ENCODE data around the gene LRRC36.
"Not testable (repeated sequence)": the region's sequence is repeated elsewhere in the genome, so short reads cannot be mapped to it uniquely, and the experiment has no call there.

The LRRC36 gene

DNA sequence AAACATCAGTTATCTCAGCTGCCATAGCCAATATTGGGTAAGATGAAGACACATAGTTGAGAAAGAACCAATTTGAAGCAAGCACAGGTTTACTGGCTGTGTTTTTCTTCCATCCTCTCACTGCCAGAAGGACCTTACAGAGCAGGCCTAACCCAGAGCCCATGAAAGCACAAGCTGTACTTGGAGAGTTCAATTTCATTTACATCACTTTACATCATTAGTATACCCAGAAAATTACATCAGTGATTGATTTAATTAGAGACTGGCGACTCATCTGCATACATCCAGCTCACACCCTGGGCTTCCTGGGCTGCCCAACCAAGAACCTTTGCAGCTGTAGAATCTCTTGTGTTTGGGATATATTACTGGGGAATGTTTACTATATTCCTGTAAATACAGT lies 23.7 kb downstream of the LRRC36 start:
- no peak for DNase-seq

GRCh38 chr16:67352463-67352862 lies 25.8 kb downstream of the LRRC36 start:
- DNase-seq: not testable (repeated sequence)

DNA sequence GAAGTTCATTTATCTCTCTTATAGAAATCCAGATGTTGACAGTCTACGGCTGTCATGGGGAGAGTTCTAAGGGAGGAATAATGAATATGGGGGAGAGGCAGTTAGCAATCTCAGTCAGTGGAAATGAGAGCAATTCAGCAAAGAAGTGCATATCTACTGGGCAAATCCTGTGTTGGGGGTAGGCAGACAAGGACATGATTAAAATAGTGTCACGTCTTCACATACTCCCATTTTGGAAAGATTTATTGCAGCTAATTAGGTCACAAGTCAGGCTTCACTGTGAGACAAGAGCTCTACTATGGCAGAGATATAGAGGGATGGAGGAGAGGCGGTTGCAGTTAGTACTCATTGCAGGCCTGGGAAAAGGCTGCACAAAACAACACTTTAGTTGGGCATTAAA lies 29.8 kb downstream of the LRRC36 start:
- no peak for DNase-seq

GRCh38 chr16:67357561-67357960 lies 30.9 kb downstream of the LRRC36 start:
- DNase-seq: no peak

DNA sequence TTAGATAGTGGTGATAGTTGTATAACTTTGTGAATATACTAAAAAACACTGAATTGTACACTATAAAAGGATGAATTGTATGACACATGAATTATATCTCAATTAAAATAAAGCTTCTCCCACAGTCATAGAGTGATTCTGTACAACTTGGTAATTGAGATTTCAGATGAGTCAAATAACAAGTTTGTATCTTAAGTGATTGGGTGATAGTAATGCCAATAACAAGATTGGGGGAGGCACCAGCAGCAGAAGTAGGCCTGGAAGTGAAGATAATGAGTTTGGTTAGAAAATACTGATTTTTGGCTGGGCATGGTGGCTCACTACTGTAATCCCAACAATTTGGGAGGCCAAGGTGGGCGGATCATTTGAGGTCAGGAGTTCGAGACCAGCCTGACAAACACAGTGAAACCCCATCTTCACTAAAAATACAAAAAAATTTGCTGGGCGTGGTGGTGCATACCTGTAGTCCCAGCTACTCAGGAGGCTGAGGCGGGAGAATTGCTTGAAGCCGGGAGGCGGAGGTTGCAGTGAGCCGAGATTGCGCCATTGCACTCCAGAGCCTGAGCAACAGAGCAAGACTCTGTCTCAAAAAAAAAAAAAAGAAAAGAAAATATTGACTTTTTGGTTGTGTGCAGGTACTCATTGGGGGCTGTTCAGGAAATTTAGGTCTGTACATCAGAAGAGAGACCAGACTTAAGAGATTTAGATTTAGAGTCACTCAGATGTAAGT lies 33.1 kb downstream of the LRRC36 start:
- not testable (repeated sequence) for DNase-seq

DNA sequence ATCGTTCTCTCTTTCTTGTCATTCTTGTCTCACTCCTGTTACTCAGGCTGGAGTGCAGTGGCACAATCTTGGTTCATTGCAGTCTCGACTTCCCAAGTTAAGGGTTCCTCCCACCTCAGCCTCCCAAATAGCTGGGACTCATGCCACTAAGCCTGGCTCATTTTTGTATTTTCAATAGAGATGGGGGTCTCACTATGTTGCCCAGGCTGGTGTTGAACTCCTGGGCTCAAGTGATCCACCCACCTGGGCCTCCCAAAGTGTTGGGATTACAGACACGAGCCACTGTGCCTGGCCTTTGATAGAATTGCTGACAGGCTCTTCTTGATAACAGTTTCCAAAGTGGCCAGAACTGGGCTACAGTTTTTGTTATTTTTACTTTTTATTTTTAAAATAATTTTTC lies 34.4 kb downstream of the LRRC36 start:
- no peak for DNase-seq

DNA sequence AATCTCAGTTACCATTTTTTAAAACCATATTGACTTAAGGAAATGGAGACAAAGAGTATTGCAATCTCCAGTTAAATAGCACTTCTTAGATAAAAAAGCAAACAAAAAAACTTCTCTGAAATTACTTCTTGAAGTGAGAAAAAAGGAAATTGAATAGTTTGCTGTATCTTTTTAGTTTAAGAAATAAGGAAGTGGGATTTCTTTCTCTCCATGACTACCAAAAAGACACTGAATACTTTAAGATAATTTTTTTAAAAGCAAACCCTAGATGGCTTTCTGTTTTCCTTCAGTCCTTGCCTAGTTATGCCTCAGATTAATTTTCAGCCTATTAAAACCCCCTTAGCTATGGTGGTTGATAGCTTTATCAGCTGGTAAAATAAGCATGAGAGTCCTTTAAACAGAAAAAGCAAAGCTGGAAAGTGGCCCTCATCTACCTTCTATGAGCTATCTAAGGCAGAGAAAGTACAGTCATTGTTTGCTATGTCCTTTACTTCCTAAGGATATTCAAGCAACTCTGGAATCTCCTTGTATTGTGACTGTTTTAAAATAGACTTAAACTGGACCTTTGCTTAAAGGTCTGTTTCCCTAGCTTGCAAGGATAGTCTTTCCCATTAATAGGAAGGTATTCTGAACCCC lies 38.1 kb downstream of the LRRC36 start:
- DNase-seq: no peak

- no peak for DNase-seq
These were observed 44.0 kb downstream of the LRRC36 start for GRCh38 chr16:67370661-67371060.

GRCh38 chr16:67372664-67373063 lies 46.0 kb downstream of the LRRC36 start:
- peak; percentile 11 for DNase-seq

DNA sequence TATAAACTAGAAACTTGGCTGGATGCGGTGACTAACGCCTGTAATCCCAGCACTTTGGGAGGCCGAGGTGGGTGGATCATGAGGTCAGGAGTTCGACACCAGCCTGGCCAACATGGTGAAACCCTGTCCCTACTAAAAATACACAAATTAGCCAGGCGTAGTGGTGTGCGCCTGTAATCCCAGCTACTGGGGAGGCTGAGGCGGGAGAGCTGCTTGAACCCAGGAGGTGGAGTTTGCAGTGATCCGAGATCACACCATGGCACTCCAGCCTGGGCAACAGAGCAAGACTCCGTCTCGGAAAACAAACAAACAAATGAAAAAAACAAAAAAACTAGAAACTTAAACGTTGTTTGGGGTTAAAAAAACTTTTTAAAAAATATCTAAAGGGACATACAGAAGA lies 49.4 kb downstream of the LRRC36 start:
- DNase-seq: not testable (repeated sequence)

DNA sequence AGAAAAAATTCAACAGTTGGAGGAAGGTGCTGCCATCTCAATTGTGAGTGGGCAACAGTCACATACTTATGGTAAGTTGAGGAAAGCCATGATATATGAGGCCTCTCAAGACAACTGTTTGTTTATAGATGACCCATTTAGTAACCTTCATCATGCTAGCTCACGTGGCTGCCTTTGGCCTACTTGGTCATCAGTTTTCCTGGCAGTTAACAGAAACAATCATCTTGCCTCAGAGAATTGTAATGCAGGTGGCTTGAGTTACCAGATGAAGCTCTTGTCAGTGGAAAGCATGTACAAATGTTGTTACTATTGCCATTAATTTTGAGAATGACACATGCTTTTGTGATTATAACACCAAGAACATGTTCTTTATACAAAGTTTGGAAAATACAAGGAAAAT lies 52.0 kb downstream of the LRRC36 start:
- DNase-seq: no peak

DNA sequence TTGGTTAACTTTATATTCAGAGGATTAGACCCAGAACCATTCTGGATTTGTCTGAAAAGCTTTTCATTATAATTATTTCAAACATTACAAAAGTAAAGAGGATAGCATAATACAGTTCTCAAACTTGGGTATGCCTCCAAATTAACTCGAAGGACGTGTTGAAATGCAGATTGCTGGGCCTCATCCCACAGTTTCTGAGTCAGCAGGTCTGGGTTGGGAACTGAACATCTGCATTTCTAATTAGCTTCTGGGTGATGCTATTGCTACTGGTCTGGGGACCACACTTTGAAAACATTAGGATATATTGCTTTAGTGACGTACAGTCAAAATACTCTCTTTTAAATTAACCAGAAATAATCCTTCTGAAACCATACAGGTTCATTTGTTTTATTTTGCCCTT lies 56.7 kb downstream of the LRRC36 start:
- DNase-seq: no peak

DNA sequence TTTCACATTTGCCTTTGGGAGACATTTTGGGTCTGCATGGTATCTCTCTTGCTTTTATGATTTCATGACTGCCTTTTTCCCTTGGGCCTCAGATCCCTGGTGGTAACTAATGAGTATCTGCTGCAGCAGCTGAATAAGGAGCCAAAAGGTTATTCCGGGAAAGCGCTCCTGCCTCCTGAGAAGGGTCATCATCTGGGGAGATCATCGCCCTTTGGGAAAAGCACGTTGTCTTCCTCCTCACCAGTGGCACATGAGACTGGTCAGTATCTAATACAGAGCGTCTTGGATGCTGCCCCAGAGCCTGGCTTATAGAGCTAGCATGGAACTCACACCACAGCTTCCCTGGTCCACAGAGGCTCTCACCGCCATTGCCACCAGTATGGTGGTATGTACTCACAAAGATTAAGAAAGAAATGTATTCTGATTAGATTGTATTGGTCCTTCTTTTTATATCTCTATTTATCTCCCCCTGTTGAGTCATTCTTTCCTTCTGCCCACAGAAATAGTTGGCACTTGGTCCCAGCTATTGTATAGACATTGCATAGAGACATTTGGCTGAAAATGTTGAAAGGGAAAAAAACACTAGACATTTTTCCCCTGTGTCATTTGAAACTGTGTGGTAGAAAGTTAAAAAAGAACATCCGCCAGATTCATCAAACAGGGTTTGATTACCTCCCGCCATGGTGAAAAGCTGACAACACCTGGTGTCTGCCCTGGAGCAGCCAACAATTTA lies 58.3 kb downstream of the LRRC36 start:
- DNase-seq: no peak

- DNase-seq: no peak
These were observed 60.3 kb downstream of the LRRC36 start for GRCh38 chr16:67386861-67387455.

- no peak for DNase-seq
These were observed 61.0 kb downstream of the LRRC36 start for GRCh38 chr16:67387479-67388079.

- no peak for DNase-seq
These were observed 61.6 kb downstream of the LRRC36 start for GRCh38 chr16:67388191-67388590.

DNA sequence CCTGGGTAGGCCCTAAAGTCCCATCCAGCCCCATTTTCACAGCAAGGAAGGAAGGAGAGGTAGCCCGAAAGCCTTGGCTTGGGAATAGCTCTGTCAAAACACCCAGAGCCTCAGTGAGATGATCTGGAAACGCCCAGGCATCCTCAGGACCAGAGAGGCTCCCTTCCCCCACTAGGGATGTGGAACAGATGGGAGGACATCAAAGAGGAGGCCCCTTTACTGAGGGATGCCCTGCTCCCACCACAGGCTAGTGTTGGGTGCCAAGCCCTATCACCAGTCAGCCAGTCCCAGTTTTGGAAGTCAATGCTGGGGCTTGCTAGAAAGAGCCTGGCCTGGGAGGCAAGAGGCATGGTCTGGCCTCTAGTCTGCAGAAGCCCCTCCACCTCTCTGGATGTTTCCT lies 62.0 kb downstream of the LRRC36 start:
- no peak for DNase-seq

DNA sequence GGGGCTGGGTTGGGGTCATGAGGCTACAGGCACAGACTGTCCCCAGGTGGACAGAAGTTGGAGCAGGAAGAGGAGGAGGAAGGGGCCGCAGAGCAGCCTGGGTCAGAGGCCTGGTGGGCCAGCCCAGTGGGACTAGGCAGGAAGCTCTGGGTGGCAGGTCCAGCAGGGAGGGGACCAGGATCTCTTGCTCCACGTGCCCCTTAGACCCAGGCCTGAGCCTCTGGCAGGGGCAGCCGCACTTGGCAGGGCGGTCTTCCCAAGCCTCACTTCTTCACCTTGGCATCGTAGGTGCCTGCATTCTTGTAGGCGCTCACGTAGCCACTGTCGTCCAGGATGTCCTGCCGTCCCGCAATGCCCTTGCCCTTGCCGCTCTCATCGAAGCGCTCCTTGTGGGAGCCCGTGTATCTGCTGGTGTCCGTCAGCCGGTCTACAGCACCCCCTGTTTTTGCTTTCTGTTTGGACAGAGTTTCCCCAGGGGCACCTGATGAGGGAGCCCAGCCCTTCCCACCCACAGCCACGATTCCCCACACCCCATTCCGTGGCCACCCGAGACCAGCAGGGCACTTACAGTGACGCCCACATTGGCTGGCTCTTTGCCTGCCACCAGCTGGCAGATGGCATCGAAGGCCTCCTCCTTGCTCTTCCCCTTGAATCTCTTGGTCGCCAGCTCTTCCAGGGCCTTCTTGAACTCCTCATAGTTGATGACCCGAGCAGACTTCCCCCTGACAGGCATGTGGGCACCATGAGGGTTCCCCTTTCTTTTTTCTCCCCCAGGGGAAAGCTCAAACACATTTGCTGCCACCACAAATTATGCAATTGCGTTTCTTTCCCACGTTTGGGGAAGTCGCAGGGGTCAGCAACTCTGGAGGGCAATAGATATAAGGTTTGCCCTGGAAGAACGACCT lies 63.5 kb downstream of the LRRC36 start:
- DNase-seq: no peak

DNA sequence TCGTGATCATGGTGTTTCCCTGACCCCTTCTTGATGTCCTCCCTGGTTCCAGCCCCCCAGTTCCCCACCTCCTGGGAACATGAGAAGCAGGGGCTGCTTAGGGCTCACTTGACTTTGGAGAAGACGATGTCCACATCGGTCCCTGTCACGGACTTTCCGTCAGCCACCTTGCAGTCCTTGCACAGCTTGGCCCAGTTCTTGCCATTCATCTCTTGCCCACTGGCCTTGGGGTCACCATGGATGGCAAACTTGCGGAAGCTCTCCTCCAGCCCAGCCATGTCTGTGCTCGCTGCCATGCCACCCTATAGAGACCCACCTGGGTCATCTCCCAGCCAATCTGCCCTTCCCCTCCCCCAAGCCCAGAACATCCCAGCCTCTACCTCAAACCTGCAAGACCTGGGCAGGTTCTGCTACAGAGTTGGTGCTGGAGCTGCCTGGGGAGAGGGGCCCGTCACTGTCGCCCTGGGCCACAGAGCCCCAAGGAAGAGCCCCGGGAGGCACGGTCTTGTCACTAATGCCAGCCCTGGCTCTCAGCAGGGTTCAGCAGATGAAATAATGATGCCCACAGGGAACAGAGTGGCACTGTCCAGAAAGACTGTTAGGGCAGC lies 64.3 kb downstream of the LRRC36 start:
- DNase-seq: no peak

- DNase-seq: no peak
These were observed 65.0 kb downstream of the LRRC36 start for GRCh38 chr16:67391424-67392300.

Data from NCI-H526 treated with DMSO at 0.1 percent for 48 hours (cell line).